ENCODE measurements around the gene EDN3. TPM values are rescaled to one million over a fixed set of nuclear protein-coding genes. Genes with fewer than 3 reads are reported as not detected.

Gene EDN3, protein sequence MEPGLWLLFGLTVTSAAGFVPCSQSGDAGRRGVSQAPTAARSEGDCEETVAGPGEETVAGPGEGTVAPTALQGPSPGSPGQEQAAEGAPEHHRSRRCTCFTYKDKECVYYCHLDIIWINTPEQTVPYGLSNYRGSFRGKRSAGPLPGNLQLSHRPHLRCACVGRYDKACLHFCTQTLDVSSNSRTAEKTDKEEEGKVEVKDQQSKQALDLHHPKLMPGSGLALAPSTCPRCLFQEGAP
- under 1 TPM; 0.24 to 0.53 (median 0.41) TPM for total RNA-seq
- total RNA-seq (2013) = 0.09 TPM

- no peak for ATAC-seq
These were observed at the start of gene EDN3 for GRCh38 chr20:59300333-59301081. TSS of gene EDN3 (plus strand) at chr20:59300611. CDS start at chr20:59300813, 202 bp downstream.

GRCh38 chr20:59253325-59253724 is 47.1 kb upstream of the EDN3 start:
- peak overlapping the region; percentile 73 for H3K4me3 Mint-ChIP-seq
- peak; percentile 45 to 58 (median 46) for ATAC-seq
- no peak for TF ChIP-seq CTCF (IDR thresholded peaks at IDR 0.05)
- H3K27ac Mint-ChIP-seq = peak overlapping the region; percentile 83 to 88
- H3K36me3 Mint-ChIP-seq = peaks cover 35% of the 10 kb centered on the region
- peaks cover 56 to 58% of the 10 kb centered on the region in 2 donors for H3K4me1 Mint-ChIP-seq
- H3K27me3 Mint-ChIP-seq (ENCODE audit: low read depth in 2 of 2) = no peaks in the 10 kb centered on the region
- Histone ChIP-seq H3K4me1 (ENCODE audit: control insufficient read depth, insufficient read depth, low read length) (peaks cover 20% of the 10 kb centered on the region), H3K9me3 (ENCODE audit: control insufficient read depth, insufficient read depth, low read length) (no peaks in the 10 kb centered on the region), H3K27me3 (ENCODE audit: control insufficient read depth, insufficient read depth, low read length) (no peaks in the 10 kb centered on the region), H3K27ac (ENCODE audit: low read length) (peak overlapping the region; percentile 36), H3K4me3 (ENCODE audit: low read length) (no peak overlapping the region), H3K36me3 (ENCODE audit: control insufficient read depth, insufficient read depth, low read length) (peaks cover 41% of the 10 kb centered on the region)
- peak in 1 of 2 donors; percentile 58 for DNase-seq
- H3K9me3 Mint-ChIP-seq = no peaks in the 10 kb centered on the region
- intact Hi-C loops (cut with micrococcal nuclease) = no loop called here
- WGBS (ENCODE audit: insufficient coverage) = 5% methylated on average over 4 of the region's 6 CpGs

More at GRCh38 chr20:59300333-59301081, at the start of gene EDN3:
- no peak for DNase-seq
- no peak within 1 kb of the TSS for H3K4me3 Mint-ChIP-seq
- H3K27me3 ChIP-seq (ENCODE audit: control insufficient read depth, insufficient read depth, low read length) = peaks cover 9% of the 10 kb centered on the region
- no peaks in the 10 kb centered on the region for H3K9me3 ChIP-seq (ENCODE audit: control insufficient read depth, insufficient read depth, low read length)
- no peak within 1 kb of the TSS for H3K4me3 ChIP-seq (ENCODE audit: low read length)
- 4% methylated on average over 71 of the region's 77 CpGs for WGBS (ENCODE audit: insufficient coverage)
- peaks cover 30 to 49% of the 10 kb centered on the region in 2 donors for H3K27me3 Mint-ChIP-seq (ENCODE audit: low read depth in 2 of 2)
- H3K27ac Mint-ChIP-seq = no peak within 1 kb of the TSS
- no peaks in the 10 kb centered on the region for H3K36me3 ChIP-seq (ENCODE audit: control insufficient read depth, insufficient read depth, low read length)
- intact Hi-C loops (cut with micrococcal nuclease) = no loop called here
- no peaks in the 10 kb centered on the region for H3K4me1 Mint-ChIP-seq
- no peaks in the 10 kb centered on the region for H3K4me1 ChIP-seq (ENCODE audit: control insufficient read depth, insufficient read depth, low read length)
- H3K27ac ChIP-seq (ENCODE audit: low read length) = no peak within 1 kb of the TSS
- no peaks in the 10 kb centered on the region for H3K9me3 Mint-ChIP-seq
- TF ChIP-seq CTCF (IDR thresholded peaks at IDR 0.05) = no peak
- no peaks in the 10 kb centered on the region for H3K36me3 Mint-ChIP-seq

DNA sequence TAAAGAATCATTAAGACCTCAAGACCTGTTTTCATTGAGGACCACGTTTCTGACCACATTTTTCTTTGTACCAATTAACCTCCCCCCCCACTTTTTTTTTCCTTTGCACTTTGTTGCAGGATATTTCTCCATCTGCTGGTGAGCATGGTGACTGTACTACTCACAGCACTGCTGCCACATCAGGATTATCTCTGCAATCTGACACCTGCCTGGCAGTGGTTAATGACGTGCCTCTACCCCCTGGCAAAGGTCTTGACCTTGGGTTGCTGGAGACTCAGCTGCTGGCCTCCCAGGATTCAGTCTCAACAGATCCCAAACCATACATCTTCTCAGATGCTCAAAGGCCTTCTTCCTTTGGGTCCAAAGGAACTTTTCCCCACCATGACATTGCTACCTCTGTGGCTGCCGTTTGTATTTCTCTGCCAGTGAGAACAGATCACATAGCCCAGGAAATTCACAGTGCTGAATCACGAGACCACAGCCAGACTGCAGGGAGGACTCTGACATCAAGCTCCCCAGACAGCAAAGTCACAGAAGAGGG is 46.6 kb upstream of the EDN3 start:
- Histone ChIP-seq H3K4me3 (ENCODE audit: low read length) (no peak overlapping the region), H3K27ac (ENCODE audit: low read length) (peak overlapping the region; percentile 36), H3K27me3 (ENCODE audit: control insufficient read depth, insufficient read depth, low read length) (no peaks in the 10 kb centered on the region), H3K36me3 (ENCODE audit: control insufficient read depth, insufficient read depth, low read length) (peaks cover 39% of the 10 kb centered on the region), H3K9me3 (ENCODE audit: control insufficient read depth, insufficient read depth, low read length) (no peaks in the 10 kb centered on the region), H3K4me1 (ENCODE audit: control insufficient read depth, insufficient read depth, low read length) (peaks cover 20% of the 10 kb centered on the region)
- peak; percentile 59 to 80 (median 78) for ATAC-seq
- Mint-ChIP-seq H3K4me3 (peak overlapping the region; percentile 73), H3K9me3 (no peaks in the 10 kb centered on the region), H3K4me1 (peaks cover 56 to 61% of the 10 kb centered on the region in 2 donors), H3K36me3 (peaks cover 35% of the 10 kb centered on the region), H3K27me3 (ENCODE audit: low read depth in 2 of 2) (no peaks in the 10 kb centered on the region), H3K27ac (peak overlapping the region; percentile 83 to 88)
- DNase-seq = peak; percentile 25 to 57
- no peak for TF ChIP-seq CTCF (IDR thresholded peaks at IDR 0.05)
- 3% methylated on average over 4 of the region's 4 CpGs for WGBS (ENCODE audit: insufficient coverage)
- intact Hi-C loops (cut with micrococcal nuclease) = no loop called here
